Mononuclear cell (primary cell): ENCODE results near the gene PDE6B. TPM values are rescaled to one million over a fixed set of nuclear protein-coding genes. Genes with fewer than 3 reads are reported as not detected.

ENCODE experiments used
- H3K27me3 ChIP-seq: 2 replicates; pipeline ENCODE4 v1.6.0; 2011; ENCODE audit warnings: low read length, control low read depth; ENCODE audit not compliant: insufficient read depth
- H3K4me1 ChIP-seq: 2 replicates; pipeline ENCODE4 v1.5.1; 2011; ENCODE audit warnings: mild to moderate bottlenecking, low read length, control low read depth; ENCODE audit not compliant: insufficient read depth
- H3K4me3 ChIP-seq: 2 replicates; pipeline ENCODE4 v1.5.1; 2011; ENCODE audit warnings: mild to moderate bottlenecking, low read length, moderate library complexity
- H3K9me3 ChIP-seq: 2 replicates; pipeline ENCODE4 v1.5.1; 2011; ENCODE audit warnings: low read depth, mild to moderate bottlenecking, control low read depth, low read length
- total RNA-seq: library from RNA; depleted of rRNA; stranded (reverse); fragments of >200 nt; gene quantifications from one replicate; pipeline ENCODE4 v1.2.3, GENCODE V29; 2012

PDE6B gene
- total RNA-seq, 1 donor, result 10.4 TPM

DNA sequence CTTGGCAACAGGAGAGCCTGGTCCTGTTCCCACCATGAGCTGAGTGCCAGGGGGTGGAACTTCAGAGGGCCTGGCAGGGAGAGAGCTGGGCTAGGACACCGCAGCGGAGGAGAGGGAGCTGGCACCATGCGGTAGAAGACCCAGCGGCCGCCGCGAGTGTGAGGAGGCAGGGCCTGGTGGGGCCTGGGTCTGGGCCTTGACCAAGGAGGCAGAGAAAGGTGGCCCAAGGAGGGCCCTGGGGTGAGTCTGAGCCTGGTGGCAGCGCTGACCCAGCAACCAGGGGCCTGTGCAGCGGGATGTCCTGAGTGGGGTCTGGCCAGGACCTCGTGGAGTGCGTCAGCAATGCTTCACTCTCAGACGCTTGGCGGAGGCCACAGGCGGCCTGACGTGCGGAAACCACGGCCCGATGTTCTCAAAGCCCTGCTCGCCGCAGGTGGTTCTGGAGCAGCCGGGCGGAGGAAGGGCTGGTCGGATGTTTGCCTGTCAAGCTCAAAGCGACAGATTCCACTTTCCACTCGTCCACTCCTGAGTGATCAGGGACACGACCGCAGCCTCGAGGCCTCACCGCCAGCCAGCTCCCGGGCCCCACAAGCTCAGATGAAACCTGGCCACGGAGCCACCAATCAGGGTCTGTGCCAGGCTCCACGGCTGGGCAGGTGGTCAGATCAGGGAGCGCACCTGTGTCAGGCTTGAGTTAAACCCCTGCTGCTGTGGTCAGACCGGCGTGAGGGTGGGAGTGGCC is 27.9 kb downstream of the PDE6B start:
- Histone ChIP-seq H3K27me3 (no peaks in the 10 kb centered on the region), H3K4me3 (no peak overlapping the region), H3K4me1 (no peaks in the 10 kb centered on the region), H3K9me3 (no peaks in the 10 kb centered on the region)

- no peaks in the 10 kb centered on the region for H3K9me3 ChIP-seq
- no peak overlapping the region for H3K4me3 ChIP-seq
- no peaks in the 10 kb centered on the region for H3K27me3 ChIP-seq
- no peaks in the 10 kb centered on the region for H3K4me1 ChIP-seq
Measured at GRCh38 chr4:653831-654502, 28.6 kb downstream of the PDE6B start.

GRCh38 chr4:654503-654845 is 29.1 kb downstream of the PDE6B start:
- no peaks in the 10 kb centered on the region for H3K4me1 ChIP-seq
- H3K9me3 ChIP-seq, result no peaks in the 10 kb centered on the region
- no peak overlapping the region for H3K4me3 ChIP-seq
- H3K27me3 ChIP-seq, result no peaks in the 10 kb centered on the region

DNA sequence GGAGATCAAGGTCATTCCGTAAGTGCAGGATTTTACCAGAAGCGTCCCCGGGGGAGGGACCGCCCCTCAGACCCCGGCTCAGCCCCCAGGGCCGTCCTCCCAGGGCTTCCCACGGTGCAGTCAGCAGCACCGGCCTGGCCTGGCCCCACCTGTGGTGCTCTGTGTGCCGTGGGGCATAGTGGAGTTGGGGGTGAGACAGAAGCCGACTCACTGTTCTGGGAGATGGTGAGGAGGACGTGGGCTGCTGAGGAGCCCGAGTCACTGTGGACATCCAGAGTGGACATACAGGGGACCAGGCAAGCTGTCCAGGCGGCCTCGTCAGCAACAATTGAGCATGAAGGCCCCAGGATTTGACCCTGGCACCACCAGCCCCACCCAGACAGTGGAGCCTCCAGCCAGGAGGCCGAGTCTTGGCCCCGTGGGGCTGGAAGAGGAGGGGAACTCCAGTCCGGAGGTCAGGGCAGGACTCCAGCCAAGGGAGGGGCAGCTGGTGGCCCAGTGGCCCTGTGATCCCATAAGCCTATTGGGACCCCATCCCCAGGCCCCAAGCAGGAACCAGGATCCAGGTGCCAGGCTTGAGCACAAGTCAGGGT is 29.6 kb downstream of the PDE6B start:
- H3K9me3 ChIP-seq, result no peaks in the 10 kb centered on the region
- no peaks in the 10 kb centered on the region for H3K27me3 ChIP-seq
- no peaks in the 10 kb centered on the region for H3K4me1 ChIP-seq
- no peak overlapping the region for H3K4me3 ChIP-seq

DNA sequence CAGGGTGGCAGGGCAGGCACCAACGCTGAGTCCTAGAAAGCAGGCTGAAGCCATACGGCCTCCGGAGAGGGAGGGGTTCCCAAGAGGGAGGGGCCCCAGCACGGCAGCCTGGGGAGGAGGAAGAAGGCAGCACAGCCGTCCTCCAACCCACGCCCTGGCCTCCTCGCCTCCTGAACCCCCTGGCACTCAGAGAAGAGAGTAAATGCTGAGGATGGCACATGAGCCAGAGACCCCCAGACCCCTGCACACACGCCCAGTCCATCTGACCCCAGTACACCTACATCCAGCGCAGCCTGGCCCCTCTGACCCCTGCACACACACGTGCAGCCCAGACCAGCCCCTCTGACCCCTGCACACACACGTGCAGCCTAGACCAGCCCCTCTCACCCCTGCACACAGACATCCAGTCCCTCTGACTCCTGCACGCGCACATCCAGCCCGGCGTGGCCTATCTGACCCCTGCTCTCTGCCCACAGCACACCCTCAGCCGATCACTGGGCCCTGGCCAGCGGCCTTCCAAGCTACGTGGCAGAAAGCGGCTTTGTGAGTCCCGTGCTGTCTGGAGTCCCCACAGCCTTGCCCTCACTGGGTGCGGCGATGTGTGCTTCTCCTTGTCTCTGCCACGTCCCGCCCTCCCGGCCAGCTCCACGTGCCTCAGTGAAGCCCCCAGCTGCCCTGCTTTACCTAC is 30.2 kb downstream of the PDE6B start:
- Histone ChIP-seq H3K4me3 (no peak overlapping the region), H3K4me1 (no peaks in the 10 kb centered on the region), H3K27me3 (no peaks in the 10 kb centered on the region), H3K9me3 (no peaks in the 10 kb centered on the region)

GRCh38 chr4:656436-657337 is 31.3 kb downstream of the PDE6B start:
- H3K27me3 ChIP-seq, result no peaks in the 10 kb centered on the region
- no peaks in the 10 kb centered on the region for H3K4me1 ChIP-seq
- H3K4me3 ChIP-seq, result no peak overlapping the region
- no peaks in the 10 kb centered on the region for H3K9me3 ChIP-seq

DNA sequence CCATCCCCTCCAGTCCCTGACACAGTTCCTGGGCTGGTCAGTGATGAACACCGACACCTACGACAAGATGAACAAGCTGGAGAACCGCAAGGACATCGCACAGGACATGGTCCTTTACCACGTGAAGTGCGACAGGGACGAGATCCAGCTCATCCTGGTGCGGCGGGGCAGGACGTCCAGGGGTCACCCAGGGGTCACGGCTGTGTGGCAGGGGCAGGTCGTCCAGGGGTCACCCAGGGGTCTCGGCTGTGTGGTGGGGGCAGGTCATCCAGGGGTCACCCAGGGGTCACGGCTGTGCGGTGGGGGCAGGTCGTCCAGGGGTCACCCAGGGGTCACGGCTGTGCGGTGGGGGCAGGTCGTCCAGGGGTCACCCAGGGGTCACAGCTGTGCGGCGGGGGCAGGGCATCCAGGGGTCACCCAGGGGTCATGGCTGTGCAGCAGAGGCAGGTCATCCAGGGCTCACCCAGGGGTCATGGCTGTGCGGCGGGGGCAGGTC is 32.0 kb downstream of the PDE6B start:
- Histone ChIP-seq H3K4me3 (no peak overlapping the region), H3K4me1 (no peaks in the 10 kb centered on the region), H3K27me3 (no peaks in the 10 kb centered on the region)

DNA sequence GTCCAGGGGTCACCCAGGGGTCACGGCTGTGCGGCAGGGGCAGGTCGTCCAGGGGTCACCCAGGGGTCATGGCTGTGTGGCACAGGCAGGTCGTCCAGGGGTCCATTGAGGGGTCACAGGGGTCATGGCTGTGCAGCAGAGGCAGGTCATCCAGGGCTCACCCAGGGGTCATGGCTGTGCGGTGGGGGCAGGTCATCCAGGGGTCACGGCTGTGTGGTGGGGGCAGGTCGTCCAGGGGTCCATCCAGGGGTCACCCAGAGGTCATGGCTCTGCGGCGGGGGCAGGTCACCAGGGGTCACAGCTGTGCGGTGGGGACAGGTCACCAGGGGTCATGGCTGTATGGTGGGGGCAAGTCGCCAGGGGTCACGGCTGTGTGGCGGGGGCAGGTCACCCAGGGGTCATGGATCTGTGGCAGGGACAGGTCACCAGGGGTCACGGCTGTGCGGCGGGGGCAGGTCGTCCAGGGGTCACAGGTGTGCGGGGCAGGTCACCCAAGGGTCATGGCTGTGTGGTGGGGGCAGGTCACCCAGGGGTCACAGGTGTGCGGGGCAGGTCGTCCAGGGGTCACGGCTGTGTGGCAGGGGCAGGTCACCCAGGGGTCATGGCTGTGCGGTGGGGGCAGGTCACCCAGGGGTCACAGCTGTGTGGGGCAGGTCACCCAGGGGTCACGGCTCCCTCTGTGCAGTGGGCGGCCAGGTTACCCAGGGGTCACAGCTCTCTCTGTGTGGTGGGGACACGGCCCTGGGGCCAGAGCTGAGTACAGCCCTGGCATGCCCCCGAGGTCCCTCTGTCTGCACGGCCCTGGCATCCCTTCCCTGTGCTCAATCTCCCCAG is 32.7 kb downstream of the PDE6B start:
- Histone ChIP-seq H3K4me3 (no peak overlapping the region), H3K27me3 (no peaks in the 10 kb centered on the region)

More for the DNA sequence above, 32.0 kb downstream of the PDE6B start:
- H3K9me3 ChIP-seq, result no peaks in the 10 kb centered on the region

DNA sequence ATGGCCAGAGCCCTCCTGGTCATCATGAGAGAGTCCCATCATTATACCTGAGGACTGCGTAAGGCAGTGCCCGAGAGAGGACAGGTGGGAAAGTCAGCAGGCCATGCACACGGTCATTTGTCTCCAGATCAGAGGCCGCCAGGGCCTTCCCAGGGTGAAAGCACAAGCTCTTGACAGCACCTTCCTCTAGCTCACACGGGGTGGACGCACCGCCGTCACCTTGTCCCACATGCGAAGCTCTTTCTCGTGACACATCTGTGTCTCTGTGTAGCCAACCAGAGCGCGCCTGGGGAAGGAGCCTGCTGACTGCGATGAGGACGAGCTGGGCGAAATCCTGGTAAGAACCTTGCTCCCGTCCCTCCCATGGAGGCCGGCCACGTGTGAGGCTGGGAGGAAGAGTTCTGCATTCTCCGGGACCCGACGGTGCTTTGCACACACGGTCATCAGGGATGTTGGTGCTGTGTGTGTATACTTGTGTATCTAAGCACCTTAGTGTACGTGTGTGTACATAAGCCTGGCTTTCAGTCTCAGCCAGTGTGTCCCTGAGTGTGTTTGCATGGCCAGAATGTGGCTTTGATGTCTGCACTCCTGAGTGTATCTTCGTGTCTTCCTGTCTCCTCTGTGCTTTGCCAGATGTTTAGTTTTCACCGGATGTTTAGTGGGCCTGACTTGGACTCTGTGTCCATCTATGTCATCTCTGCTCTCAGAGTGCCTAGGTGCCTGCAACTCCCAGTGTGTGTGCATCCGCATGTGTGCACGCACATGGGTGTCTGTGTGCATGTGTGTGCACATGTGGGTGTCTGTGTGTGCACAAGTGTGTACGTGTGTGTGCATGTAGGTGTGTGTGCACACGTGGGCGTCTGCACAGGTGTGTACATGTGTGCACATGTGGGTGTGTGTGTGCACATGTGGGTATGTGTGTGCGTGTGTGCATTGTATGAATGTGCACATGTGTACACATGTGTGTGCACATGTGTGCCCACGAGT is 33.6 kb downstream of the PDE6B start:
- H3K4me3 ChIP-seq, result no peak overlapping the region
- H3K27me3 ChIP-seq, result no peaks in the 10 kb centered on the region
- peaks cover 6% of the 10 kb centered on the region for H3K4me1 ChIP-seq
- H3K9me3 ChIP-seq, result no peaks in the 10 kb centered on the region

More for the DNA sequence above, 32.7 kb downstream of the PDE6B start:
- Histone ChIP-seq H3K9me3 (no peaks in the 10 kb centered on the region), H3K4me1 (peaks cover 2% of the 10 kb centered on the region)

DNA sequence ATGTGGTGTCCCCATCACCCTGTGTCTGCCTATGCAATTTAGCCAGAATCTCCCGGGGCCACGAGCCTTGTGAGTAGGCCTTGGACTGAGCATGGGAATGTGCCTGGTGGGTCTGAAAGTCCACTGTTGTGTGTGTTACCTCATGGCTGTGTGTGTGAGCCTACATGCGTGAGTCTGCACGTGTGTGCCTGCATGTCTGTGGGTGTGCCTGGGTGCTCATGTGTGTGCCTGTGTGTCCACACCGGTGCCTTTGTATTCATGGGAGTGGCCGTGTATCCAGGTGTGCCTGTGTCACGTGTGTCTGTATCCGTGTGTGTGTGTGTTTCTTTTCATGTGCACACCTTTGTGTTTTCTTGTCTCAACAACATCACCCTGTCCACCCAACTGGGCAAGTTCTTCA is 34.5 kb downstream of the PDE6B start:
- Histone ChIP-seq H3K9me3 (no peaks in the 10 kb centered on the region), H3K27me3 (no peaks in the 10 kb centered on the region), H3K4me3 (no peak overlapping the region), H3K4me1 (peaks cover 12% of the 10 kb centered on the region)

DNA sequence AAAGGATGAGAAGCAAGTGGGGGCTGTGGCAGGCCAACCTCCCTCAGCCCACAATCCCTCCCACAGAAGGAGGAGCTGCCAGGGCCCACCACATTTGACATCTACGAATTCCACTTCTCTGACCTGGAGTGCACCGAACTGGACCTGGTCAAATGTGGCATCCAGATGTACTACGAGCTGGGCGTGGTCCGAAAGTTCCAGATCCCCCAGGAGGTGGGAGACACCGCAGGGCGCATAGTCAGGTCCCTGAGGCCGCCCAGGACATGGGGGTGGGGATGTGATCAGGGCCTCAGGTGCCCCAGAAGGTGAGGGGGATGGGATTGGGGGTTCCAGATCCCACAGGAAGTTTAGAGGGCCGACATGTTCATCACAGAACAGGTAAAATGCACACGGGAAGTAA is 35.0 kb downstream of the PDE6B start:
- Histone ChIP-seq H3K4me1 (peaks cover 12% of the 10 kb centered on the region), H3K27me3 (no peaks in the 10 kb centered on the region), H3K4me3 (no peak overlapping the region), H3K9me3 (no peaks in the 10 kb centered on the region)

DNA sequence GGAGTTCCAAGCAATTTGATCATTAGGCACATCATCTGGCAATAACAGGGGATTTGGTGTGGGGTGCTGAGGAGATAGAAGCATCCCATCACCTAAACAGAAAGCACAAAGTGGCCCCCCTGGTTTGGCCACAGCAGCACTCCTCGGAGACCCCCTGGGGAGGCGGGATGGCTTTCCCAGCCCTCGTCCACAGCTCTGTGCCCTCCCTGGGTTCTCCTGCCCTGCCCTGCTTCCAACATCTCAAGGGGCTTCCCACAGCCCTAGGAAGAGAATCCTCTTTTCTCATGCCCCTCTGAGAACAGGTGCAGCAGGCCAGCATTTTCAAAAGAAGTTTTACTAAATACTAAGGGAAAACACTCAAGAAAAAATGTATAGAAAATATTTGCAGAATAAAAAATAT is 35.9 kb downstream of the PDE6B start:
- H3K4me3 ChIP-seq, result no peak overlapping the region
- no peaks in the 10 kb centered on the region for H3K27me3 ChIP-seq
- peaks cover 12% of the 10 kb centered on the region for H3K4me1 ChIP-seq
- no peaks in the 10 kb centered on the region for H3K9me3 ChIP-seq
